SHP77 (cell line): Measurements from ENCODE around the gene ADD1.
"Not testable (repeated sequence)": the region's sequence is repeated elsewhere in the genome, so short reads cannot be mapped to it uniquely, and the experiment has no call there.

Experiments used
- DNase-seq, 2 experiments: peaks; one replicate each; lab custom pipeline; 2025; lab: John Stamatoyannopoulos, UW

The ADD1 gene

GRCh38 chr4:2922453-2923101 lies 78.9 kb downstream of the ADD1 start:
- not testable (repeated sequence) for DNase-seq

DNA sequence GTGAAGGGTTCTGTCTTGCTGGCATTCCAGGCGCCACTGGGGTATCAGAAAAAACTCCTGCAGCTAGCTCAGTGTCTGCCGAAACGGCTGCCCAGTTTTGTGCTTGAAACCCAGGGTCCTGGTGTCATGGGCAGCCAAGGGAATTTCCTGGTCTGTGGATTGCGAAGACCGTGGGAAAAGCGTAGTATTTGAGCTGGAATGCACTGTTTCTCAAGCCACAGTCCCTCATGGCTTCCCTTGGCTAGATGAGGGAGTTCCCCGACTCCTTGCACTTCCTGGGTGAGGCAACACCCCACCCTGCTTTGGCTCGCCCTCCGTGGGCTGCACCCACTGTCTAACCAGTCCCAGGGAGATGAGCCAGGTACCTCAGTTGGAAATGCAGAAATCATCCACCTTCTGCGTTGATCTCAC lies 79.5 kb downstream of the ADD1 start:
- no peak for DNase-seq

- DNase-seq: no peak
Measured at GRCh38 chr4:2923668-2924173, 80.1 kb downstream of the ADD1 start.

- DNase-seq: no peak
Measured at GRCh38 chr4:2924286-2924685, 80.6 kb downstream of the ADD1 start.

DNA sequence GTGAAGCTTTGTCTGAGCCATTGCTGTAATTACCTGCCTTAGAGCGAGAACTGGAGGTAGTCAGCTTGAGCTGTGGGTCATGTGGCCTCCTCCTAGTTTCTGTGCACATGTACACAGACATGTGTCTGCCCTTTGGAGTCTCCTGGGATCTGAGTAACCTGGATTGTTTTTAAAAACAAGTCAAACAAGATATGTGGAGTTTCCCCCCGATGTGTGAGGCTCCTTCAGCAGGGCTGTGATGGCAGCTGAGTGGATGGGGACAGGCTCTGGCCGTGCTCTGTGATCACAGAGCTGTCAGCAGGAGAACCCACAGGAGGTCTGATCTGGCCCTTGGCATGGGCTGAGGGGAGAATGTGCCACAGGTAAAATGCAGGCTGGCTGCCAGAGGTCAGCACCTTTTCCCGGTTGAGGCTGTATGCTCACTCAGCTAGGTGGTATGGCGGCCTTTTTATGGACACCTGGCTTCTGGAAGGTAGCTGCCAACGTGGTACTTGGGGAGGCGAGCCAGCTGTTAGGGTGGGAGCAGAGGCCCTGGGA lies 81.2 kb downstream of the ADD1 start:
- DNase-seq: no peak

DNA sequence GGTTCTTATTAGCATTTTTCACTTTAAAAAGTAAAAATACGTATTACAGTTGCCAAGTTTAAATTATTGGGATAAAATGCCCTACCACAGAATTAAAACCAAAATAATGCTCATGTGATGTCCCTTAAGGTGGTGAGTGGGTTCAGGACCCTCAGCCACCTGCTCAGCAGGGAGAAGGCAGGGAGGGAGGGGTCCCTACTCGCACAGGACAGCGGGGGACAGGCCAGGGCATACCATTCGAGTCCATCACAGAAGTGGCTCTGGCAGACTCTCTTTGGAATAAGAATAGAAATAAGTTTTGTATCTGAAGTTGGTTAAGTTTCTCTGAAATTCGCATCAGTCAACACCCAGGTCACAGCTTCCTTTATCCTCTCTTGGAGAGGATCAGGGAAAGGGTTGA lies 81.9 kb downstream of the ADD1 start:
- DNase-seq: no peak

DNA sequence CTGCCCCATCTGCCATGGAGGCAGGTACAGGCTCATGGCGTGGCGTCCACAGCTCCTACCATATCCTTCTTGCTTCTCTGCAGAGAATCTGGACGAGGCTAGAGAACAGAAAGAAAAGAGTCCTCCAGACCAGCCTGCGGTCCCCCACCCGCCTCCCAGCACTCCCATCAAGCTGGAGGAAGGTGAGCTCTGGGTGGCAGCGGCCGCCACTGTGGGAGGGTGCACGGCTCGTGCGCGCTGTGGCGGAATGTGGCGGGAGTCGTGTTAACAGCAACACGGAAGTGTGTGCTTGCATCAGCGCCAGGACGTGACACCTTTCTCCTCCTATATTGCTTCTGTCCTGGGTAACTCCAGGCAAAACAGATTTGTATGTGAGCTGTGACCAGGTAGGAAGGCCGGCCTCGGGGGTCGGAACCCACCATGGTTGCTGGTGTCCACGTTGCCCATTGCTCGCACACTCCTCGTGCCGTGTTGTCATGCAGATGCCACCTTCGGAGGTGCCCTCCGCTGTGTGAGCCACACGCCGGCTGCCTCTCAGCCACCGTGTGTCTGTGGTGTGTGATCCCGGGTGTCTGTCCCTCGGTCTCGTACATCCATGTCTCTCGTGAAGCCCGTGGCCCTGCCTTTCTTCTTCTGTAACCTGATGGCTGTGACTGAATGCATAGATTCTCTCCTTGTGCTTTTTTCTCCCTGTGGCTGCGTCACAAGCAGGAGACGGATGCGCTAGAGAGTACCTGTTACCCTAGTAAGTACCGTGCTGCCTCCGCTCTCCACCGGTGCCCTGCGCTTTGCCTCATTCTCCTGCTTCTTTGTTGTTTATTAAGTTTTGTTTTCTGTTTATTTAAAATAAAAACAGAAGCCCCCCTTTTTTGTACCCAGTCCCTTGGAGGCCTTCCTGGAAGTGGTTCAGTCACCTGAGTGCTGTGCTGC lies 82.6 kb downstream of the ADD1 start:
- DNase-seq: no peak

GRCh38 chr4:2927016-2927695 lies 83.5 kb downstream of the ADD1 start:
- no peak for DNase-seq

DNA sequence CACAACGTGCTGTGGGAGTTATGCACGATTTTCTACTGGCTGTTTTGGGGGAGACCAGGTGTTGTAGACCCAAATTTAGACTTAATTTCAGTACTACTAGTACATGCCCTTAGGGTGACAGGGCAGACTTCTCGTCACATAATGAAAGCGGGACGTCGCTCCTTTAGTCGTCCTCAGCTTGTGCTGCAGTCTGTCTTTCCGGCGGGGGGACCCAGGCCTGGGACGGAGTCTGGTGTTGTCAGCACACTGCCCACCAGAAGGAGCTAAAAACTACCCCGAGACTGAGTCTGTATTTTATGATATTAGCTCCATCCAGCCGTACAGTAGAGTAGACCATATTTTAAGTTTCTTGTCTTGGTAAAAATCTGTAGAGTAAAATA lies 84.0 kb downstream of the ADD1 start:
- no peak for DNase-seq

- no peak for DNase-seq
Measured at GRCh38 chr4:2928242-2929176, 84.9 kb downstream of the ADD1 start.

DNA sequence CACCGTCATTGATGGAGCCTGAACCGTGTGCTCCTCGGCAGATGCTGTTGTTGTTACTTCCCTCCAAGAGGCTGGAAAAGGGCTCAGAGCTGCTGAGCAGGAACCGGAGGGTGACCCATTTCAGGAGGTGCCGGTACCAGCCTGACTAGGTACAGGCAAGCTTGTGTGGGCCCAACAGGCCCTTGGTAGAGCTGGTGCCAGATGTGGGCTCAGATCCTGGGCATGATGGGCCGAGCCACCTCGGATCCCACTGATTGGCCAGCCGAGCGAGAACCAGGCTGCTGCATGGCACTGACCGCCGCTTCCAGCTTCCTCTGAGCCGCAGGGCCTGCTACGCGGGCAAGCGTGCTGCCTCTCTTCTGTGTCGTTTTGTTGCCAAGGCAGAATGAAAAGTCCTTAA lies 85.8 kb downstream of the ADD1 start:
- DNase-seq: no peak

DNA sequence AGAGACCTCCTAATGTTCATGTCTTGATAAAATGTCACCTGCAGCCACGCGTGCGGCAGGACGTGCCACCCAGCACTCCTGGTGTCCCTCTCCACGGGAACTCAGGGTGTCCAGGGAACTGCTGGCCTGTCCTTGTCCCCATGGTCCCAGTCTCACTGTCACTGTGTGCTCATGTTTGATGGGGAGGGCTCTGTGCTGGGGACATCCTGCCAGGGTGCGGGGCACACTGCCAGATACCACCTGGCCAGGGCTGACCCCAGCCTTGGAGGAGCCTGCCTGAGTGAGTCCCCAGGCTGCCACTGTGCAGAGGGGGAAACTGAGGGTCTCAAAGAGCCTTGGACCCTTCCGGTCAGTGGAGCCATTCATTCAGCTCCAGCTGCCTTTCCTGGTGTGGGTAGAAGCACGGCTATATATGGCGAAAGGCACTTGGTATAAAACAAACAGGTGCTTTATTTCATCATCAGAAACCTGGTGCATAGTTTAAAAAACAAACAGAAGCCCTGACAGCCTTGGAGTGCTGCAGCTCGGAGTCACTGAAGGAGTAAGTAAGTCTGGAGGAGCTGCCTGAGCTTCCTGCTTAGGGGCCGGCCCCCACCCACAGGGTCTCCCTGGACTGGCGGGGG lies 86.6 kb downstream of the ADD1 start:
- DNase-seq: no peak

- DNase-seq: no peak
Measured at GRCh38 chr4:2930758-2931511, 87.3 kb downstream of the ADD1 start.

GRCh38 chr4:2931512-2932301 lies 88.1 kb downstream of the ADD1 start:
- no peak for DNase-seq

- no peak for DNase-seq
Measured at GRCh38 chr4:2932321-2932950, 88.8 kb downstream of the ADD1 start.

DNA sequence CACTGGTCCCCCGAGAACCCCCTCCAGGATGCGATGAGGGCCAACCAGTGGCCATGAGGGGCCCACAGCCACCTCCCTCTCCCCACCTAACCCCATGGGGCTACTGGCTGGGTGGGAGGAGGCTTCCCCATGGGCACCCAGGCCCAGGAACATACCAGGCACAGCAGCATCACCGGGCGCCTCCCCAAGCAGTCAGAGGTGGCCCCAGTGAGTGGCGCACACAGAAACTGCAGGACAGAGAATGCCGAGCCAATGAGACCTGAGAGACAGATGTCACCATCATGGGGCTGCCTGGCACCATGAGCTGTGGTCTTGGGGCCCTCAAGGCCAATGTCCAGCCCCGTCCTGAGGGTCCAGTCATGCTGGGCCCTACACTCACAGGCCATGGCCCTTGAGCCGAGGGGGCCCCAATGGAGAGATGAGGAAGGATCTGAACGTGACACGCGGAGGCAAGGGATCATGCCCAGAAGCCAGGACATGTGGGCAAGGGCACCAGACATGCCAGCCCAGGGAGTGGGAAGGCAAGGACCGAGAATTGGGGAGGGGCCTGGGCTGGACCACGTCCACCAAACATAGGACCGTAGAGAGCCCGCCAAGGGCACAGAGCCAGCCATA lies 89.4 kb downstream of the ADD1 start:
- DNase-seq: no peak

- no peak for DNase-seq
Measured at GRCh38 chr4:2933566-2934076, 90.0 kb downstream of the ADD1 start.
